ENCODE results near the gene DNAH17.

- TF ChIP-seq CTCF (IDR thresholded peaks at IDR 0.05): no peak
- no peak for TF ChIP-seq POLR2A (IDR thresholded peaks at IDR 0.05)
- TF ChIP-seq POLR2AphosphoS5 (IDR thresholded peaks at IDR 0.05): no peak
- no peak for TF ChIP-seq EP300 (IDR thresholded peaks at IDR 0.05; ENCODE audit: low read depth)
Observed at GRCh38 chr17:78438694-78439325, 138.4 kb downstream of the DNAH17 start.

All from transverse colon (tissue), 4 donors.